Peyer's patch (tissue), 4 donors: Measurements from ENCODE around the gene SLC28A3.

Experiments
- CTCF ChIP-seq, 6 experiments: fragments of 450-650 bp in 4 of 6; fragments of 200-600 bp in 2 of 6; sonication (generic) in 1 of 6; IDR thresholded peaks; one replicate each; pipeline ENCODE4 v1.5.1; 2017 to 2019; ENCODE audit warnings: antibody characterized with exemption in 6 of 6, mild to moderate bottlenecking in 3 of 6, moderate library complexity in 1 of 6
- POLR2A ChIP-seq, 2 donors: fragments of 450-650 bp; IDR thresholded peaks; one replicate each; pipeline ENCODE4 v1.5.1; 2017; ENCODE audit warnings: antibody characterized with exemption in 2 of 2, mild to moderate bottlenecking in 2 of 2, moderate library complexity in 2 of 2

DNA sequence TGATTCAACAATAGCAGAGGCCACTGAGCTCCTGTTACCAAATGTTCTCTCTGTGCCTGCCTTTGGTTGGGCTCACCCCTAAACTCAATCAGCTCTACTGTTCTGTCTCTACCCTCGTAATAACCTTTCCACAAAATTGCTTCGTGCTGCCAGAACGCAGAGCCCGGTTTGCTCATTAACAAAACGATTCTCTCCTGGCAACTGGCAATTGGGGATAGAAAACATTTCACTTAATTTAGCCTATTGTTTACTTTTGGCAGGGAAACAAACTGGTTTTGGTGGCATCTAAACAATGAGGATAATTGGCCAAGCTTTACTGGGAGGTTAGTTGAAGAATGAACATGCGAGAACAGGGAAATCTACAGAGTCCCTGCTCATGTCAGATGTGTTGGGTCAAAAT, 56.6 kb downstream of the SLC28A3 start:
- no peak for TF ChIP-seq CTCF (IDR thresholded peaks at IDR 0.05)
- TF ChIP-seq POLR2A (IDR thresholded peaks at IDR 0.05), result no peak
